ENCODE results near the gene KCNH5. TPM values are rescaled to one million over a fixed set of nuclear protein-coding genes. Genes with fewer than 3 reads are reported as not detected.
"Not testable (repeated sequence)": the region's sequence is repeated elsewhere in the genome, so short reads cannot be mapped to it uniquely, and the experiment has no call there.

The KCNH5 gene
- total RNA-seq, 1 donor from 2014 or later = not detected

DNA sequence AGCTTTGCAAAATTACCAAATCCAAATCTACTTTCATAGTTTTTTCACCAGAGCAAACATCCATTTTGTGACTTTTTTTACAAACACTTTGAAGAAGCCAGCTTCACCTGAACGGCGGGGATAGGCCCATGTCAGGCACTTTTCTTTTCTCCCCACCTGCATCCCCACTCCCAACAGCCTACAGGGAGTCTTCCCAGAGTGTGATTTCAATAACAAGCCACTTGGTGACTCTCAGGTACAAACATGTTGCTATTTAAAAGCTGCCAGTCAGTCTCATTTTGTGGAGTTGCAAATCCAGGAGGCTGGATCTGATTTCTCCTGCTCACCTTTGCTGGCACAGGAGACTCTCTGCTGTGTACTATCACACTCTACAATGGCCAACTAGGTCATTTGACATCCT lies 285.5 kb downstream of the KCNH5 start:
- Histone ChIP-seq H3K9me3 (replicated peaks) (peaks cover 27% of the 10 kb centered on the region), H3K4me3 (no peak overlapping the region), H3K4me1 (no peaks in the 10 kb centered on the region), H3K36me3 (no peaks in the 10 kb centered on the region), H3K27me3 (ENCODE audit: low read depth) (no peaks in the 10 kb centered on the region), H3K27ac (replicated peaks) (no peak overlapping the region)
- DNase-seq = no peak
- intact Hi-C loops (cut with micrococcal nuclease) = no loop called here
- TF ChIP-seq, protein P1, sequence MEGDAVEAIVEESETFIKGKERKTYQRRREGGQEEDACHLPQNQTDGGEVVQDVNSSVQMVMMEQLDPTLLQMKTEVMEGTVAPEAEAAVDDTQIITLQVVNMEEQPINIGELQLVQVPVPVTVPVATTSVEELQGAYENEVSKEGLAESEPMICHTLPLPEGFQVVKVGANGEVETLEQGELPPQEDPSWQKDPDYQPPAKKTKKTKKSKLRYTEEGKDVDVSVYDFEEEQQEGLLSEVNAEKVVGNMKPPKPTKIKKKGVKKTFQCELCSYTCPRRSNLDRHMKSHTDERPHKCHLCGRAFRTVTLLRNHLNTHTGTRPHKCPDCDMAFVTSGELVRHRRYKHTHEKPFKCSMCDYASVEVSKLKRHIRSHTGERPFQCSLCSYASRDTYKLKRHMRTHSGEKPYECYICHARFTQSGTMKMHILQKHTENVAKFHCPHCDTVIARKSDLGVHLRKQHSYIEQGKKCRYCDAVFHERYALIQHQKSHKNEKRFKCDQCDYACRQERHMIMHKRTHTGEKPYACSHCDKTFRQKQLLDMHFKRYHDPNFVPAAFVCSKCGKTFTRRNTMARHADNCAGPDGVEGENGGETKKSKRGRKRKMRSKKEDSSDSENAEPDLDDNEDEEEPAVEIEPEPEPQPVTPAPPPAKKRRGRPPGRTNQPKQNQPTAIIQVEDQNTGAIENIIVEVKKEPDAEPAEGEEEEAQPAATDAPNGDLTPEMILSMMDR (IDR thresholded peaks at IDR 0.05; ENCODE audit: borderline replicate concordance) = no peak

DNA sequence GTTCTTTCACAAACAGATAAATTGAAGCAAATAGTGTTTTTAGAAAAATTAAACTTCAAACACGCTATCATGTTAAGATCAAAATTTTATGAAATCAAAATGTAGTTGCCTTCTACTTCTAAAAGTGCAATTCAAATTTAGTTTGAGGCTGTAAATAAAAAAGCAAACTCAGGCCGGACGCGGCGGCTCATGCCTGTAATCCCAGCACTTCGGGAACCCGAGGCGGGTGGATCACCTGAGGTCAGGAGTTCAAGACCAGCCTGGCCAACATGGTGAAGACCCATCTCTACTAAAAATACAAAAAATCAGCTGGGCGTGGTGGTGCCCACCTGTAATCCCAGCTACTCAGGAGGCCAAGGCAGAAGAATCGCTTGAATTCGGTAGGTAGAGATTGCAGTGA lies 298.4 kb downstream of the KCNH5 start:
- H3K27ac ChIP-seq (replicated peaks); DNase-seq; H3K4me3 ChIP-seq; H3K9me3 ChIP-seq (replicated peaks); H3K27me3 ChIP-seq (ENCODE audit: low read depth); H3K4me1 ChIP-seq; H3K36me3 ChIP-seq; intact Hi-C loops (cut with micrococcal nuclease): not testable (repeated sequence)

DNA sequence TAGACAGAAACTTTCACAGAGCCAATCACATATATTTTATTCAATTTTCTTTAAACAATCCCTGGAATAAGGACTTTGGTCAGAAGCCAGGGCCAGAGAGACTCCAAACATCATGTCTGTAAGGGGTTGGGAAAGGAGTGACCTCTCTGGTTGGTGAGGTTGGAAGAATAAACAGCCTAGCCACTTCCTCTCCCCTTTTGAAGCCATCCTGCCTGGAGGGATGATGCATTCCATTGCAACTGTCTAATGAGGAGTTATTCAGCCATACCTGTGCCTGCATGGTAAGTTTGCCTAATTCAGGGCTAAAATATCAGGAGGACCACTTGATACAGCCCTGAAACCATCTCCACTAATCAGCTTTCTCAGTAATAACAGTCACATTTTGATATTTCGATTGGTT lies 299.8 kb downstream of the KCNH5 start:
- TF ChIP-seq, protein P1 (IDR thresholded peaks at IDR 0.05; ENCODE audit: borderline replicate concordance) = no peak
- Histone ChIP-seq H3K9me3 (replicated peaks) (no peaks in the 10 kb centered on the region), H3K4me1 (no peaks in the 10 kb centered on the region), H3K27ac (replicated peaks) (no peak overlapping the region), H3K4me3 (no peak overlapping the region), H3K36me3 (no peaks in the 10 kb centered on the region), H3K27me3 (ENCODE audit: low read depth) (no peaks in the 10 kb centered on the region)
- DNase-seq = no peak
- intact Hi-C loops (cut with micrococcal nuclease) = no loop called here

DNA sequence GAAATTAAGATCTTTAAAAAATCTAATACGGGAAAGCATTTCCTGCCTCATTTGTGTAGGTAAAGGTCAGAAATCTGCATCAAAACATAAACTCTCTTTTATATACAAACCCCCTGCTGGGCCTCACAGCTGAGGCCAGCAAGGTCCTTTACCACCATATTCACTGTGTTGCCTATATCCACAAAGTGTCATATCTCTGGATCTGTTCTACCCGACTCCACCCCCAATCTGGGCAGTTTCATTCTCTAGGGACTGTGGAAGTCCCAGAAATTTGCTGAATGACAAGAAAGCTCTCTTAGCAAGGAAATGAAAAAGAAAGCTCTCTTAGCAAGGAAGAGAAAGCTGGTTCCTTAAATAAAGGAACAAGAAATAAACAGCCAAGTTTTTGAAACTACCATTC lies 301.7 kb downstream of the KCNH5 start:
- TF ChIP-seq, protein P1 (IDR thresholded peaks at IDR 0.05; ENCODE audit: borderline replicate concordance) = no peak

DNA sequence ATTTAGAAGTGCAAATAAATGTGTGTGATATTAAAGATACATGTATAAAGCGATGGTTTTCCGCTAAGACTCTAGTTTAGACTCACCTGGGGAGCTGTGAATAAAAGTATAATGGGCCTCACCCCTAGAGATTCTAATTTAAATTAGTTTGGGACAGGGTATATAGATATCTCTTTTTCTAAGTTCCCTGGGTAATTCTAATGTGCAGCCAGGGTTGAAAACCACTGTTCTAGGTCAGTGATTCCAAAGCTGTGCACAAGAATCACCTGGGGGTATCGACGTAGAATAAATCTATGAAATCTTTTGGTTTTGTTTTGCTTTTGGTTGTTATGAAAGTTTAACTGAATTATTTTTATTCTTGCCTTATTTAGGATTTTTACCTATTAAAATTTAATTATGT lies 302.1 kb downstream of the KCNH5 start:
- Histone ChIP-seq H3K36me3 (no peaks in the 10 kb centered on the region), H3K4me3 (no peak overlapping the region), H3K27me3 (ENCODE audit: low read depth) (no peaks in the 10 kb centered on the region), H3K4me1 (no peaks in the 10 kb centered on the region), H3K27ac (replicated peaks) (no peak overlapping the region), H3K9me3 (replicated peaks) (no peaks in the 10 kb centered on the region)
- intact Hi-C loops (cut with micrococcal nuclease) = no loop called here
- TF ChIP-seq, protein P1 (IDR thresholded peaks at IDR 0.05; ENCODE audit: borderline replicate concordance) = no peak
- DNase-seq = no peak

More for the DNA sequence above, 301.7 kb downstream of the KCNH5 start:
- intact Hi-C loops (cut with micrococcal nuclease) = no loop called here
- H3K4me1 ChIP-seq = no peaks in the 10 kb centered on the region
- H3K27ac ChIP-seq (replicated peaks) = no peak overlapping the region
- no peak overlapping the region for H3K4me3 ChIP-seq
- no peaks in the 10 kb centered on the region for H3K27me3 ChIP-seq (ENCODE audit: low read depth)
- no peaks in the 10 kb centered on the region for H3K9me3 ChIP-seq (replicated peaks)
- H3K36me3 ChIP-seq = no peaks in the 10 kb centered on the region
- no peak for DNase-seq

DNA sequence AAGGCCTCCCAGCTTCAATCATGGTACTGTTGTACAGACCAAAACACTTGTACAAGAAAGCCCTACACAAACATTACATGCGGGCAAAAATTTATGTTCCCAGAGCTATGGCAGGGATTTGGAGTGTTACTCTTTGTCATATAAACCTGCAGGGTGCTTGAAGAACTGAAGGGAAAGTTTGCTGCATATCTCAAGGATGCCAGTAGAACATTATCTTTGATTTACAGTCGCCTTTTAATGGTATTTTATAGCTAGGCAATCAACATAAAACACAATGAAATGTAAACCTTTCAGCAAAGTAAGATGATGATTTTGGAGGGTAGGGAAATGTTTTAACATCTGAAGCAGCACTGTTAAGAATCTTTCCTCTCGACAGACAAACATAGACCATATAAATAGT lies 305.6 kb downstream of the KCNH5 start:
- no peaks in the 10 kb centered on the region for H3K4me1 ChIP-seq
- no peak overlapping the region for H3K4me3 ChIP-seq
- no peaks in the 10 kb centered on the region for H3K27me3 ChIP-seq (ENCODE audit: low read depth)
- peaks cover 6% of the 10 kb centered on the region for H3K9me3 ChIP-seq (replicated peaks)
- TF ChIP-seq, protein P1 (IDR thresholded peaks at IDR 0.05; ENCODE audit: borderline replicate concordance) = no peak
- intact Hi-C loops (cut with micrococcal nuclease) = no loop called here
- H3K27ac ChIP-seq (replicated peaks) = no peak overlapping the region
- no peaks in the 10 kb centered on the region for H3K36me3 ChIP-seq
- DNase-seq = no peak

Data from left ventricle myocardium inferior (tissue), 1 donor.